ENCODE measurements around the gene ZNF511. TPM values are rescaled to one million over a fixed set of nuclear protein-coding genes. Genes with fewer than 3 reads are reported as not detected.

The ZNF511 gene
- total RNA-seq, 1 donor from 2014 or later, result 40.5 TPM

GRCh38 chr10:133287832-133288500 is 20.7 kb upstream of the ZNF511 start:
- no peak for DNase-seq
- H3K27me3 ChIP-seq (ENCODE audit: low read depth), result no peaks in the 10 kb centered on the region
- no peaks in the 10 kb centered on the region for H3K9me3 ChIP-seq (replicated peaks)
- H3K4me3 ChIP-seq, result no peak overlapping the region
- H3K36me3 ChIP-seq, result peaks cover 87% of the 10 kb centered on the region
- intact Hi-C loops (cut with micrococcal nuclease), result no loop called here
- no peak overlapping the region for H3K27ac ChIP-seq (replicated peaks)
- no peak for TF ChIP-seq CTCF (IDR thresholded peaks at IDR 0.05; ENCODE audit: borderline replicate concordance)
- no peaks in the 10 kb centered on the region for H3K4me1 ChIP-seq

- intact Hi-C loops (cut with micrococcal nuclease), result no loop called here
- no peak overlapping the region for H3K4me3 ChIP-seq
- no peak overlapping the region for H3K27ac ChIP-seq (replicated peaks)
- no peaks in the 10 kb centered on the region for H3K27me3 ChIP-seq (ENCODE audit: low read depth)
- H3K9me3 ChIP-seq (replicated peaks), result no peaks in the 10 kb centered on the region
- no peaks in the 10 kb centered on the region for H3K4me1 ChIP-seq
- no peak for DNase-seq
- peaks cover 87% of the 10 kb centered on the region for H3K36me3 ChIP-seq
- TF ChIP-seq CTCF (IDR thresholded peaks at IDR 0.05; ENCODE audit: borderline replicate concordance), result no peak
These were observed 19.0 kb upstream of the ZNF511 start for GRCh38 chr10:133289761-133290160.

GRCh38 chr10:133292919-133293809 is 15.6 kb upstream of the ZNF511 start:
- no peak for TF ChIP-seq CTCF (IDR thresholded peaks at IDR 0.05; ENCODE audit: borderline replicate concordance)
- H3K4me3 ChIP-seq, result no peak overlapping the region
- H3K9me3 ChIP-seq (replicated peaks), result no peaks in the 10 kb centered on the region
- no peaks in the 10 kb centered on the region for H3K27me3 ChIP-seq (ENCODE audit: low read depth)
- no peak for DNase-seq
- H3K4me1 ChIP-seq, result no peaks in the 10 kb centered on the region
- intact Hi-C loops (cut with micrococcal nuclease), result no loop called here
- peaks cover 88% of the 10 kb centered on the region for H3K36me3 ChIP-seq
- no peak overlapping the region for H3K27ac ChIP-seq (replicated peaks)

- TF ChIP-seq CTCF (IDR thresholded peaks at IDR 0.05; ENCODE audit: borderline replicate concordance), result no peak
- Histone ChIP-seq H3K27me3 (ENCODE audit: low read depth) (no peaks in the 10 kb centered on the region), H3K4me3 (no peak overlapping the region), H3K9me3 (replicated peaks) (no peaks in the 10 kb centered on the region), H3K27ac (replicated peaks) (no peak overlapping the region), H3K36me3 (peaks cover 88% of the 10 kb centered on the region), H3K4me1 (no peaks in the 10 kb centered on the region)
- intact Hi-C loops (cut with micrococcal nuclease), result no loop called here
- DNase-seq, result no peak
These were observed 14.9 kb upstream of the ZNF511 start for GRCh38 chr10:133293810-133294119.

GRCh38 chr10:133294189-133294588 is 14.5 kb upstream of the ZNF511 start:
- intact Hi-C loops (cut with micrococcal nuclease), result no loop called here
- Histone ChIP-seq H3K27me3 (ENCODE audit: low read depth) (no peaks in the 10 kb centered on the region), H3K27ac (replicated peaks) (no peak overlapping the region), H3K4me1 (no peaks in the 10 kb centered on the region), H3K9me3 (replicated peaks) (no peaks in the 10 kb centered on the region), H3K4me3 (no peak overlapping the region), H3K36me3 (peaks cover 88% of the 10 kb centered on the region)
- TF ChIP-seq CTCF (IDR thresholded peaks at IDR 0.05; ENCODE audit: borderline replicate concordance), result no peak
- no peak for DNase-seq
